WTC11 (cell line): ENCODE measurements around the gene BACH2. TPM values are rescaled to one million over a fixed set of nuclear protein-coding genes. Genes with fewer than 3 reads are reported as not detected.

Source experiments
- ATAC-seq: fragments of 200-7000 bp; cut with Tn5 transposase; 2 replicates; pipeline ENCODE4 v1.10.0; 2021; ENCODE audit warnings: mild to moderate bottlenecking, moderate library complexity
- CTCF ChIA-PET: fragments of 300-600 bp; sonication (Branson Sonifier 250); formaldehyde crosslinking; loops from one replicate; lab custom pipeline; 2021; ENCODE audit warnings: antibody characterized with exemption; lab: Charles Lee
- POLR2A ChIA-PET: fragments of 350-600 bp; sonication (Branson Sonifier 250); formaldehyde crosslinking; loops from one replicate; lab custom pipeline; 2021; ENCODE audit warnings: antibody characterized with exemption; lab: Charles Lee
- DNase-seq: peaks from one replicate; pipeline ENCODE4 v3.0.0; 2021; ENCODE audit warnings: low spot score
- H3K27ac Mint-ChIP-seq: 2 replicates; pipeline ENCODE4 v1.8.0; 2021; ENCODE audit warnings: mixed read lengths
- H3K27me3 Mint-ChIP-seq: 2 replicates; pipeline ENCODE4 v1.8.0; 2021; ENCODE audit warnings: low read depth, mild to moderate bottlenecking, moderate library complexity, mixed read lengths
- H3K36me3 Mint-ChIP-seq: 2 replicates; pipeline ENCODE4 v1.8.0; 2021; ENCODE audit warnings: mixed read lengths
- H3K4me1 Mint-ChIP-seq: 2 replicates; pipeline ENCODE4 v1.8.0; 2022; ENCODE audit warnings: mixed read lengths
- H3K4me3 Mint-ChIP-seq: 2 replicates; pipeline ENCODE4 v1.8.0; 2021; ENCODE audit warnings: mild to moderate bottlenecking, moderate library complexity, mixed read lengths
- H3K9me3 Mint-ChIP-seq: 2 replicates; pipeline ENCODE4 v1.8.0; 2021; ENCODE audit warnings: mixed read lengths
- ATF1 ChIP-seq: sonication (generic); formaldehyde crosslinking; IDR thresholded peaks from 2 replicates; pipeline ENCODE4 v1.8.1; 2023; ENCODE audit warnings: mild to moderate bottlenecking, moderate library complexity, missing genetic modification reagents
- CTCF ChIP-seq: fragments of 200-600 bp; IDR thresholded peaks from 2 replicates; pipeline ENCODE4 v1.8.0; 2022; ENCODE audit warnings: antibody characterized with exemption
- E2F5 ChIP-seq: sonication (generic); formaldehyde crosslinking; IDR thresholded peaks from 2 replicates; pipeline ENCODE4 v1.8.1; 2022; ENCODE audit warnings: mild to moderate bottlenecking, moderate library complexity, missing genetic modification reagents
- ELF4 ChIP-seq: sonication (generic); formaldehyde crosslinking; IDR thresholded peaks from 2 replicates; pipeline ENCODE4 v1.8.1; 2022; ENCODE audit warnings: low read depth, mild to moderate bottlenecking, moderate library complexity, missing genetic modification reagents
- EMX1 ChIP-seq: fragments of 250-450 bp; sonication (Bioruptor Pico); IDR thresholded peaks from 2 replicates; pipeline ENCODE4 v1.8.0; 2021; ENCODE audit warnings: mild to moderate bottlenecking
- ESRRA ChIP-seq: sonication (generic); formaldehyde crosslinking; IDR thresholded peaks from 2 replicates; pipeline ENCODE4 v1.8.1; 2022; ENCODE audit warnings: mild to moderate bottlenecking, missing genetic modification reagents, borderline replicate concordance
- ETV6 ChIP-seq: sonication (generic); formaldehyde crosslinking; IDR thresholded peaks from 2 replicates; pipeline ENCODE4 v1.8.1; 2022; ENCODE audit warnings: mild to moderate bottlenecking, missing genetic modification reagents
- FOXJ3 ChIP-seq: sonication (generic); formaldehyde crosslinking; IDR thresholded peaks from 2 replicates; pipeline ENCODE4 v1.9.0; 2021; ENCODE audit warnings: missing genetic modification reagents, mild to moderate bottlenecking, borderline replicate concordance
- GABPB1 ChIP-seq: sonication (generic); formaldehyde crosslinking; IDR thresholded peaks from 2 replicates; pipeline ENCODE4 v1.8.1; 2023; ENCODE audit warnings: mild to moderate bottlenecking, missing genetic modification reagents
- GRHL2 ChIP-seq: fragments of 250-450 bp; sonication (Bioruptor Pico); IDR thresholded peaks from 2 replicates; pipeline ENCODE4 v1.8.0; 2022; ENCODE audit warnings: mild to moderate bottlenecking, moderate library complexity; ENCODE audit not compliant: insufficient replicate concordance, severe bottlenecking
- GTF2I ChIP-seq: fragments of 250-450 bp; sonication (Bioruptor Pico); conservative IDR thresholded peaks from 2 replicates; pipeline ENCODE4 v1.4.0; 2021; ENCODE audit warnings: mild to moderate bottlenecking
- IRF2 ChIP-seq: sonication (generic); formaldehyde crosslinking; IDR thresholded peaks from 2 replicates; pipeline ENCODE4 v1.8.0; 2022; ENCODE audit warnings: low read depth, missing genetic modification reagents, borderline replicate concordance
- NFE2L1 ChIP-seq: sonication (generic); formaldehyde crosslinking; IDR thresholded peaks from 2 replicates; pipeline ENCODE4 v1.8.1; 2023; ENCODE audit warnings: missing genetic modification reagents
- NFYB ChIP-seq: sonication (generic); formaldehyde crosslinking; conservative IDR thresholded peaks from 2 replicates; pipeline ENCODE4 v1.8.0; 2022; ENCODE audit warnings: low read depth, missing genetic modification reagents
- OVOL2 ChIP-seq: fragments of 250-450 bp; sonication (Bioruptor Pico); IDR thresholded peaks from 2 replicates; pipeline ENCODE4 v1.9.0; 2021; ENCODE audit warnings: mild to moderate bottlenecking, borderline replicate concordance
- PRRX2 ChIP-seq: fragments of 250-450 bp; sonication (Bioruptor Pico); IDR thresholded peaks from 2 replicates; pipeline ENCODE4 v1.8.0; 2021; ENCODE audit warnings: mild to moderate bottlenecking
- TEAD1 ChIP-seq: sonication (generic); formaldehyde crosslinking; IDR thresholded peaks from 2 replicates; pipeline ENCODE4 v1.8.0; 2022; ENCODE audit warnings: mild to moderate bottlenecking, missing genetic modification reagents
- USF2 ChIP-seq: sonication (generic); formaldehyde crosslinking; IDR thresholded peaks from 2 replicates; pipeline ENCODE4 v1.8.1; 2023; ENCODE audit warnings: mild to moderate bottlenecking, missing genetic modification reagents, moderate library complexity
- ZBTB43 ChIP-seq: sonication (generic); formaldehyde crosslinking; IDR thresholded peaks from 2 replicates; pipeline ENCODE4 v1.8.1; 2023; ENCODE audit warnings: mild to moderate bottlenecking, missing genetic modification reagents
- ZMAT4 ChIP-seq: fragments of 250-450 bp; sonication (Bioruptor Pico); IDR thresholded peaks from 2 replicates; pipeline ENCODE4 v1.9.0; 2021; ENCODE audit warnings: mild to moderate bottlenecking
- ZNF219 ChIP-seq: sonication (generic); formaldehyde crosslinking; IDR thresholded peaks from 2 replicates; pipeline ENCODE4 v1.8.0; 2023; ENCODE audit warnings: missing genetic modification reagents, mild to moderate bottlenecking, borderline replicate concordance
- ZNF263 ChIP-seq: sonication (generic); formaldehyde crosslinking; IDR thresholded peaks from 2 replicates; pipeline ENCODE4 v1.8.1; 2022; ENCODE audit warnings: low read depth, mild to moderate bottlenecking, moderate library complexity, missing genetic modification reagents
- ZNF317 ChIP-seq: sonication (generic); formaldehyde crosslinking; IDR thresholded peaks from 2 replicates; pipeline ENCODE4 v1.8.1; 2023; ENCODE audit warnings: low read depth, mild to moderate bottlenecking, moderate library complexity, missing genetic modification reagents, borderline replicate concordance
- ZNF532 ChIP-seq: fragments of 250-450 bp; sonication (Bioruptor Pico); IDR thresholded peaks from 2 replicates; pipeline ENCODE4 v1.9.0; 2021; ENCODE audit warnings: mild to moderate bottlenecking, borderline replicate concordance
- total RNA-seq: library from RNA; stranded (reverse); gene quantifications from 3 replicates; pipeline ENCODE4 v1.2.3, GENCODE V29; 2021

The BACH2 gene
- total RNA-seq, 1 experiment from 2014 or later = 5.9 TPM

- ChIA-PET POLR2A (no interaction called here), CTCF (interaction anchor here (0.6 to 1.2 kb wide), 2 partner anchors 16 to 80 kb away, joined by 3 to 4 read pairs; no protein-coding TSS in a partner anchor)
- Mint-ChIP-seq H3K27ac (no peak overlapping the region), H3K4me3 (no peak overlapping the region), H3K4me1 (peaks cover 23% of the 10 kb centered on the region), H3K27me3 (peaks cover 6% of the 10 kb centered on the region), H3K36me3 (no peaks in the 10 kb centered on the region), H3K9me3 (no peaks in the 10 kb centered on the region)
- no peak for TF ChIP-seq FOXJ3
- TF ChIP-seq GABPB1 (CRISPR knock-in tag) = no peak
- TF ChIP-seq ETV6 (CRISPR knock-in tag) = no peak
- TF ChIP-seq ZNF317 (CRISPR knock-in tag) = no peak
- no peak for TF ChIP-seq ATF1 (CRISPR knock-in tag)
- TF ChIP-seq ESRRA (CRISPR knock-in tag) = no peak
- no peak for TF ChIP-seq GTF2I
- no peak for TF ChIP-seq CTCF
- TF ChIP-seq E2F5 (CRISPR knock-in tag) = no peak
- TF ChIP-seq IRF2 = no peak
- no peak for TF ChIP-seq OVOL2 (CRISPR knock-in tag)
- TF ChIP-seq EMX1 (CRISPR knock-in tag) = no peak
- no peak for TF ChIP-seq TEAD1 (CRISPR knock-in tag)
- no peak for TF ChIP-seq USF2 (CRISPR knock-in tag)
- TF ChIP-seq ZBTB43 (CRISPR knock-in tag) = no peak
- no peak for TF ChIP-seq PRRX2 (CRISPR knock-in tag)
- no peak for TF ChIP-seq ELF4 (CRISPR knock-in tag)
- TF ChIP-seq ZNF532 (CRISPR knock-in tag) = no peak
- no peak for TF ChIP-seq ZNF219
- ATAC-seq (peak; percentile 27; the same call in 1 of the 2 replicates), DNase-seq (no peak)
These were observed 6.4 kb upstream of the BACH2 start for GRCh38 chr6:90303039-90303438.

GRCh38 chr6:90302320-90302719 lies 5.7 kb upstream of the BACH2 start:
- no peak overlapping the region for H3K4me3 Mint-ChIP-seq
- H3K36me3 Mint-ChIP-seq = no peaks in the 10 kb centered on the region
- peaks cover 12% of the 10 kb centered on the region for H3K27me3 Mint-ChIP-seq
- POLR2A ChIA-PET = no interaction called here
- CTCF ChIA-PET = no interaction called here
- peaks cover 29% of the 10 kb centered on the region for H3K4me1 Mint-ChIP-seq
- no peaks in the 10 kb centered on the region for H3K9me3 Mint-ChIP-seq
- H3K27ac Mint-ChIP-seq = no peak overlapping the region
- DNase-seq (no peak), ATAC-seq (no peak)
- TF ChIP-seq ZMAT4 (CRISPR knock-in tag) (no peak), NFYB (CRISPR knock-in tag) (no peak), ZNF263 (CRISPR knock-in tag) (no peak), CTCF (no peak), NFE2L1 (CRISPR knock-in tag) (no peak), PRRX2 (CRISPR knock-in tag) (no peak), GRHL2 (CRISPR knock-in tag) (no peak), FOXJ3 (no peak)
